ENCODE measurements around the gene FLRT2.

The FLRT2 gene

DNA sequence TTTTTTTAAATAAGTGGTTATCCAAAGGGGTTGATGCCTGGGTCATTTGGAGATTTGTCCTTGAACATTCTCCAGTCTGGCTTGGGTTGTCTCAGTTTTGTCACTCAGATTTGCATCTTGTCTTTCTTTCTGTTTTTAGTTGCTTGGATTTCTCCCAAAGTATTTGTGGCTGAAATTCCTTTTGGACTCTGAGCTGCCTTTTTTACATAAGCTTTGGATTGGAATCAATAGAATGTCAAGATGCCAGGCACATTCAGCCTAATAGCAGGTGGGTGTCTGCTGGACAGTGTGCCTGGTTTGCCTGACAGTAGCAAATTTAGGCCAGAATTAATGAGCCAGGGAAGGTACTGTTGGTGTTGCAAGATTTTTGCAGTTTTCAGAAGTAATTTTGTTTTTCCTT is 50.0 kb downstream of the FLRT2 start:
- no peaks in the 10 kb centered on the region for H3K36me3 ChIP-seq (ENCODE audit: control insufficient read depth, insufficient read depth, low read length, severe bottlenecking)
- H3K4me3 ChIP-seq (ENCODE audit: low read length), result no peak overlapping the region
- DNase-seq (ENCODE audit: low read depth), result peak; percentile 36
- H3K9ac ChIP-seq (ENCODE audit: low read length), result no peak overlapping the region
- H3K4me1 ChIP-seq (ENCODE audit: control insufficient read depth, insufficient read depth, low read length), result peaks cover 33% of the 10 kb centered on the region
- no peaks in the 10 kb centered on the region for H3K9me3 ChIP-seq (ENCODE audit: control insufficient read depth, low read length)
- no peaks in the 10 kb centered on the region for H3K27me3 ChIP-seq (replicated peaks; ENCODE audit: control insufficient read depth, insufficient read depth, low read length)

DNA sequence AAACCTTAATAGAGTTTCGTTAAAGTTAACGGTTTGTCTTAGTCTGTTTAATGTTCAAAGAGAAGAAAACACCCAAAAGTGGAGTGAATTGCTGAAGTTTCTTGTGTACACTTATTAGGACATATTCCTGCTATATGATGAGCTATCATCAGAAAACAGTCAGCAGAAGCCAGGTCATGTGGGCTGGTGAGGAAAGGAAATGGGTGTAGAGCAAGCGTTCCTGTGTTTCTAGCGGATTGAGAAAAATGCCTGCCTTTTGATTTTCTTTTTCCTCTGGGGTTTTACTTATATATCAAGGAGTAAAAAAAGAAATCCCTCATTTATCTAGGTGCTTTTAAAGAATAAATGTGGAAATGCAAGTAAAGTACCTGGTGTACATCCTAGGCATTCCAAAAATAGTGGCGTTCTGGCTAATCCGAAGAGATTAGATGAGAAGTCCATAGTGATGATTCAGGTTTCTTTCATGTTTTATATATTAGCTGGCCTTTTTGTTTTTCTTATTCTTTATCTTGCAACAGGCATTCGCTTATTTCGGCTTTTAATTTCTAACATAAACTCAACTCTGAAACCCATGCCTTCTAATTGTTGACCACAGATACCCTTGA is 50.7 kb downstream of the FLRT2 start:
- H3K4me3 ChIP-seq (ENCODE audit: low read length), result no peak overlapping the region
- DNase-seq (ENCODE audit: low read depth), result peak; percentile 55
- no peaks in the 10 kb centered on the region for H3K36me3 ChIP-seq (ENCODE audit: control insufficient read depth, insufficient read depth, low read length, severe bottlenecking)
- no peak overlapping the region for H3K9ac ChIP-seq (ENCODE audit: low read length)
- no peaks in the 10 kb centered on the region for H3K27me3 ChIP-seq (replicated peaks; ENCODE audit: control insufficient read depth, insufficient read depth, low read length)
- H3K9me3 ChIP-seq (ENCODE audit: control insufficient read depth, low read length), result no peaks in the 10 kb centered on the region
- H3K4me1 ChIP-seq (ENCODE audit: control insufficient read depth, insufficient read depth, low read length), result peaks cover 27% of the 10 kb centered on the region

DNA sequence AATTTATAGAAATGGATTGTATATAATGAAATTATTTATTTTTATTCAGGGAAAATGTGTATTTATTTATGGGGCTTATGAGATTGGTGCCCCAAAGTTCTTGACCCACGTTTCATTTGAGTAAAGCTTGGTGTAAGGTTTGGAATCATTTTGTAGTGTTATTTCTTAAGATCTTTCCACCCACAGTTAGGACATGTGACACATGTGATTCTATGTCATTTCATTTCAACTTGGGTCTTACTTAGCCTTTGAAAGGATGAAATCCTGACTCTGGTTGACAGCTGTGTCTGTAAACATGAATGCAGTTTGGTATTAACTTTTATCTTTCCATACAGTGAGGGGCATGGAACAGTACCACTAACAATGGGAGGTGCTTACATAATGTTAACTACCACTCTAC is 51.7 kb downstream of the FLRT2 start:
- Histone ChIP-seq H3K4me1 (ENCODE audit: control insufficient read depth, insufficient read depth, low read length) (peaks cover 16% of the 10 kb centered on the region), H3K4me3 (ENCODE audit: low read length) (no peak overlapping the region)
- DNase-seq (ENCODE audit: low read depth), result no peak

DNA sequence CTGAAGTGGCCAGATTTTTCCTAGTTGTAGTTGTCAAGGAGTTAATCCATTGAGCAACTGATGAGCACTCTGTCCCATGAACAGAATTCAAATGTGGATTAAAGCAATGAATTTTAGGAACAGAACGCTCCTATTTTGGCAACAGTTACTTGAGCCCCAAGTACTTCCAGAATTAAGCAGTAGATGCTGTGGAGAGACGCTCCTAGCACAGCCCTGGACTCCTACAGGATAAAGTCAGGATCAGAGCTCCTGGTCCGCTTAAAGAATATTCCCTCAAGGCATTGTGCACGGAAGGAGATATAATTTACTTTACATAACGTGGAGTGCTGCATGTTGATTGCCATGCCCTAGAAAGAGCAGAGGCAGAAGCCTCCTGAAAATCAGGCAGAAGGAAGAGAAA is 53.4 kb downstream of the FLRT2 start:
- Histone ChIP-seq H3K4me3 (ENCODE audit: low read length) (peak overlapping the region; percentile 72), H3K4me1 (ENCODE audit: control insufficient read depth, insufficient read depth, low read length) (peaks cover 23% of the 10 kb centered on the region), H3K9me3 (ENCODE audit: control insufficient read depth, low read length) (no peaks in the 10 kb centered on the region), H3K9ac (ENCODE audit: low read length) (peak overlapping the region; percentile 24), H3K27me3 (replicated peaks; ENCODE audit: control insufficient read depth, insufficient read depth, low read length) (no peaks in the 10 kb centered on the region), H3K36me3 (ENCODE audit: control insufficient read depth, insufficient read depth, low read length, severe bottlenecking) (no peaks in the 10 kb centered on the region)
- DNase-seq (ENCODE audit: low read depth), result no peak

More for the DNA sequence above, 51.7 kb downstream of the FLRT2 start:
- Histone ChIP-seq H3K9me3 (ENCODE audit: control insufficient read depth, low read length) (no peaks in the 10 kb centered on the region), H3K36me3 (ENCODE audit: control insufficient read depth, insufficient read depth, low read length, severe bottlenecking) (no peaks in the 10 kb centered on the region), H3K27me3 (replicated peaks; ENCODE audit: control insufficient read depth, insufficient read depth, low read length) (no peaks in the 10 kb centered on the region), H3K9ac (ENCODE audit: low read length) (no peak overlapping the region)

DNA sequence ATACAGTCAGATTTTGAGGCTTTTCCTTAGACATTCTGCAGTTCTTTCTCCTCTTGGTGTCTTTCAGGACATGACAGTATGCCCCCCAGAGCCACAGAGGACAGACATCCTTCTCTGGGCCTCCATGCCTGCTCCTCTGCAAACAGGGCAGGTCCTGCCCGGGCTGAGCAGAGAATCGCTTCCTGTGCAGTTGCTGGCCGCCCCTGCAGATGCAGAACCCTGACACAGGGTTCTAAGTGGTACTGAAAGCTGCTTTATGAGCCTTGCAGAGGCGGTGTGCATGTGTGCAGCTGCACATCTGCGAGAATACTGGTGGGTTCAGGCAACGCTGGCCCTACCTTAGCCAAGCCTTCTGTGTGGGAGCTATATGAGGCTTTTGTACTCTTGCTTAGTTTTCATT is 54.5 kb downstream of the FLRT2 start:
- DNase-seq (ENCODE audit: low read depth), result no peak
- peaks cover 23% of the 10 kb centered on the region for H3K4me1 ChIP-seq (ENCODE audit: control insufficient read depth, insufficient read depth, low read length)
- no peak overlapping the region for H3K9ac ChIP-seq (ENCODE audit: low read length)
- no peaks in the 10 kb centered on the region for H3K9me3 ChIP-seq (ENCODE audit: control insufficient read depth, low read length)
- H3K27me3 ChIP-seq (replicated peaks; ENCODE audit: control insufficient read depth, insufficient read depth, low read length), result no peaks in the 10 kb centered on the region
- no peaks in the 10 kb centered on the region for H3K36me3 ChIP-seq (ENCODE audit: control insufficient read depth, insufficient read depth, low read length, severe bottlenecking)
- H3K4me3 ChIP-seq (ENCODE audit: low read length), result no peak overlapping the region

DNA sequence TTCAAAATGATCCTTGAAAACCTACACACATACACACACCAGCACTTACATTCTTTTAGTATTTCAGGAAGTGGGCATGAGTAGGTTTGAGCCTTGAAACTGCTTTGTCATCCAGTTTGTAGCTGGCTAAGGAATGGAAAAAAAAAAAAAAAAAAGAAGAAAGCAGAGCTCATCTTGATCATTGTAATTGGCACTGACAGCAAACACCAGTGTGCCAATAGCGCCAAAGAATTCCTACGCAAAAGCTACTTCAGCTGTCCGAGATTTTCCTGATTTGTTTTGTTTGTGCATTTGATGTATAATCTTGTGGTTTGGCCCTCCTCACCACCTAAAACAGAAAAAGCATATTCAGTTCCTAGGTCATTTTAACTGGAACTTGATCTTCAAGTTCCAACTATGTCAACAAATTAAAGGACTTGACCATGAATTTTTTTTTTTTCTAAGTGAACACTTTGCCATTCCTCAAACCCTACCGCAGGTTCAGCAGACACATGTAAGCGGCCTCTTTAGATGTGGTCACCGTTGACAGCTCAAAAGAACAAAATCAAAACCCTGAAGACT is 57.3 kb downstream of the FLRT2 start:
- H3K9me3 ChIP-seq (ENCODE audit: control insufficient read depth, low read length), result no peaks in the 10 kb centered on the region
- no peaks in the 10 kb centered on the region for H3K36me3 ChIP-seq (ENCODE audit: control insufficient read depth, insufficient read depth, low read length, severe bottlenecking)
- peak; percentile 93 for DNase-seq (ENCODE audit: low read depth)

DNA sequence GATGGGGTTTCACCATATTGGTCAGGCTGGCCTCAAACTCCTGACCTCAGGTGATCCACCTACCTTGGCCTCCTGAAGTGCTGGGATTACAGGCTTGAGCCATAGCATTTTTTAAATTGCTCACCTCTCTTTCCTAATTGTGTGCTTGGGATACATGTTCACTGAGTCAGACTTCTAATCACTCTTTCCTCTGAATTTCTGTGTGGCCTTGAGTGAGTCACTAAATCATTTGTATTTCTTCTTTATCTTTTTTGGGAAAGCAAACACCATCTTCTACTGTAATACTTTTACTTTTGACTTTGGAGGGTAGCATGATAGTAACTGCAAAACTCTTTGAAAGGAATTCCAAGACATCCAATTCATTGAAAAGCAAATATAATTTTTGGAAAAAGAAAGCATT is 60.8 kb downstream of the FLRT2 start:
- H3K9ac ChIP-seq (ENCODE audit: low read length), result no peak overlapping the region
- no peaks in the 10 kb centered on the region for H3K36me3 ChIP-seq (ENCODE audit: control insufficient read depth, insufficient read depth, low read length, severe bottlenecking)
- no peaks in the 10 kb centered on the region for H3K9me3 ChIP-seq (ENCODE audit: control insufficient read depth, low read length)
- H3K4me1 ChIP-seq (ENCODE audit: control insufficient read depth, insufficient read depth, low read length), result peaks cover 9% of the 10 kb centered on the region
- no peak for DNase-seq (ENCODE audit: low read depth)
- H3K4me3 ChIP-seq (ENCODE audit: low read length), result no peak overlapping the region
- no peaks in the 10 kb centered on the region for H3K27me3 ChIP-seq (replicated peaks; ENCODE audit: control insufficient read depth, insufficient read depth, low read length)

More for the DNA sequence above, 57.3 kb downstream of the FLRT2 start:
- Histone ChIP-seq H3K9ac (ENCODE audit: low read length) (no peak overlapping the region), H3K4me3 (ENCODE audit: low read length) (no peak overlapping the region), H3K4me1 (ENCODE audit: control insufficient read depth, insufficient read depth, low read length) (peaks cover 25% of the 10 kb centered on the region), H3K27me3 (replicated peaks; ENCODE audit: control insufficient read depth, insufficient read depth, low read length) (no peaks in the 10 kb centered on the region)

DNA sequence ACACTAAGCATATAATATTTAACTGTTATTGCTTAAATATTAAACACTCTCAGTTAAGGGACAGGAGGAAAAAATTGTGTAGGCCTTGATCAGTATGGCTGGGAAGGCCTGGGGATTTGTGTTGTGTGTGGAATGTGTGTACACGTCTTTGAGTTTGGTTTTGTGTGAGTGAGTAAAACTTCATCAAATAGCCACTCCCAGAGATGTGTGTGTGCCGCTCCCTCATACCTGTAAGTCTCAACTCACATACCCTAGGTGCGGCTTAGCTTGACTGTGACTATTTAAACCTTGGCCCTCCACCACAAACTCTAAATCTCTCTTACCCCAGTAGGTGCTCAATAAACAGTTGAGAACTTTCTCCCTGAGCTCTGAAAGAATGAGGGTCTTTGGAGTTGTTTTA is 64.3 kb downstream of the FLRT2 start:
- no peaks in the 10 kb centered on the region for H3K36me3 ChIP-seq (ENCODE audit: control insufficient read depth, insufficient read depth, low read length, severe bottlenecking)
- peaks cover 3% of the 10 kb centered on the region for H3K4me1 ChIP-seq (ENCODE audit: control insufficient read depth, insufficient read depth, low read length)
- no peak overlapping the region for H3K9ac ChIP-seq (ENCODE audit: low read length)
- DNase-seq (ENCODE audit: low read depth), result no peak
- no peak overlapping the region for H3K4me3 ChIP-seq (ENCODE audit: low read length)
- H3K9me3 ChIP-seq (ENCODE audit: control insufficient read depth, low read length), result no peaks in the 10 kb centered on the region
- H3K27me3 ChIP-seq (replicated peaks; ENCODE audit: control insufficient read depth, insufficient read depth, low read length), result no peaks in the 10 kb centered on the region

DNA sequence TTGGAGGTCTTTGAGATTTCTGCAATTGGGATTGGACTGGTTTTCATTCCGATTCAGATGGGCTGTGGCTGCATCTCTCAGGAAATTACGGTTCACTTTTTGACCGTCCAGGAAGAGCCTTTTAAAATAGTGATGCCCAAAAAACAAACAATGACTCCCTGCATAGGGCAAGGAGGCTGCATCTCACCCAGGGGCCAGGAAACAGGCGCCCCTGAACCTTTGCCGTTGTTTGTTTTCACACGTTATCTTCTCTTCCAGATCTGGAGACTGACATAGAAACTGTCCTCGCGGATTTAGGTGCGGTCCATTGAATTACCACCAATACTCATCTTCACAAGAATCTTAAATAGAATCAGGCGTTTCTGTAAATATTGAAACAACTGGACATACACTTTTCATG is 66.0 kb downstream of the FLRT2 start:
- peaks cover under 1% of the 10 kb centered on the region for H3K4me1 ChIP-seq (ENCODE audit: control insufficient read depth, insufficient read depth, low read length)
- no peak overlapping the region for H3K4me3 ChIP-seq (ENCODE audit: low read length)
- no peaks in the 10 kb centered on the region for H3K9me3 ChIP-seq (ENCODE audit: control insufficient read depth, low read length)
- no peak overlapping the region for H3K9ac ChIP-seq (ENCODE audit: low read length)
- no peaks in the 10 kb centered on the region for H3K36me3 ChIP-seq (ENCODE audit: control insufficient read depth, insufficient read depth, low read length, severe bottlenecking)
- no peak for DNase-seq (ENCODE audit: low read depth)
- no peaks in the 10 kb centered on the region for H3K27me3 ChIP-seq (replicated peaks; ENCODE audit: control insufficient read depth, insufficient read depth, low read length)

DNA sequence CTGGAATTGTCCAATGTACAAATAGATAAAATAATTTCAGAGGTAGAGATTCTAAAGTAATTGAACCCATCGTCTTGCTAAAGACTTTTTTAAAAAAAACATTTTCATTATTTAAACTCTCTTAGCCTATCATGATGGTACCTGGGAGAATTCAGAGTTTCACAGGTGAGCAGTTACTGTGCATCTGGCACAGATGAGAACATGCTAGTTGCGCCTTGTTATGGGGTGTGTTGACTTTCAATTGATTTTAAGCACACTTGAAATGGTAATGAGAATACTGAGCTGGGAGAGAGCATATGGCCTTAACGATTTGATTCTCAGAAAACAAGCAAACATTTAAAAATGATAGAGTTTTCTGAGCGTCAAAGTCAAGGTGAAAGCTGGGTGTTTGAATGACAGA is 66.6 kb downstream of the FLRT2 start:
- Histone ChIP-seq H3K9ac (ENCODE audit: low read length) (no peak overlapping the region), H3K4me3 (ENCODE audit: low read length) (no peak overlapping the region), H3K4me1 (ENCODE audit: control insufficient read depth, insufficient read depth, low read length) (no peaks in the 10 kb centered on the region), H3K27me3 (replicated peaks; ENCODE audit: control insufficient read depth, insufficient read depth, low read length) (no peaks in the 10 kb centered on the region), H3K9me3 (ENCODE audit: control insufficient read depth, low read length) (no peaks in the 10 kb centered on the region), H3K36me3 (ENCODE audit: control insufficient read depth, insufficient read depth, low read length, severe bottlenecking) (no peaks in the 10 kb centered on the region)
- no peak for DNase-seq (ENCODE audit: low read depth)

DNA sequence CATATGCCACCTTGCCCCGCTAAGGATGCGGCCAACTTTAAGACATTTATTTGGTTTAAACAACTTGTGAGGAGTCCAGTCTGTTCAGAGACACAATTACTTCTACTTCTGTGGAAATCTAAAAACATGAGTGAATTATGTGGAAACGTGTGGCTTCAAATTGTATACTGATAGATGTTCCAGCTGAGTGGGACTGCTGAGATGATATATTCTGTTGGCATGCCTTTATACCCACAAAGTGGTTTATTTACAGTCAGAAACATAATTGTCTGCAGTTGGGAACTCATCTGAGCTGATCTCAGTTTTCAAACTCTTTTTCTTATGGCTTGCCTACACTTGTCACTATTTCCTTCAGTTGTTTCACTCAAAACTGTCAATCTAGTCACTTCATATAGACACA is 67.8 kb downstream of the FLRT2 start:
- no peak overlapping the region for H3K4me3 ChIP-seq (ENCODE audit: low read length)
- H3K9me3 ChIP-seq (ENCODE audit: control insufficient read depth, low read length), result no peaks in the 10 kb centered on the region
- peak; percentile 30 for DNase-seq (ENCODE audit: low read depth)
- no peak overlapping the region for H3K9ac ChIP-seq (ENCODE audit: low read length)
- H3K27me3 ChIP-seq (replicated peaks; ENCODE audit: control insufficient read depth, insufficient read depth, low read length), result no peaks in the 10 kb centered on the region
- no peaks in the 10 kb centered on the region for H3K4me1 ChIP-seq (ENCODE audit: control insufficient read depth, insufficient read depth, low read length)
- H3K36me3 ChIP-seq (ENCODE audit: control insufficient read depth, insufficient read depth, low read length, severe bottlenecking), result no peaks in the 10 kb centered on the region

DNA sequence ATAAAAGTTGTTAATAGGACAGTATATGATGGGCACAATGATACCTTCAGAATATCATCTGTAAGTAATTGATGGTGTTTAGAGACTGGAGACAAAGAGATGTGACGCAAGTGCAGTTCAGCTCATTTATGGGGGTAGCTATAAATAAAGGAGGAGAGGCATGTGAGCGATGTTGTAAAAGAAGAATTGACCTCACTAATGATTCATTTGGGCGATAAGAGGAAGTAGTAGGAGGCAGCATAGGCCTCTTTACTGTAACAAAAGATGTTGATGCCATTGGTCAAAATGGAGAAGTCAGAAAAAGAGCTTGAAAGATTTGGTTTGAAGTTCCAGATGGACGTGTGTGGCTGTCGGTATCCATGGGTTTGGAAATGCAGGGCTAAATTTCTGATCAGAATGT is 70.0 kb downstream of the FLRT2 start:
- Histone ChIP-seq H3K4me3 (ENCODE audit: low read length) (no peak overlapping the region), H3K9me3 (ENCODE audit: control insufficient read depth, low read length) (no peaks in the 10 kb centered on the region), H3K4me1 (ENCODE audit: control insufficient read depth, insufficient read depth, low read length) (no peaks in the 10 kb centered on the region), H3K36me3 (ENCODE audit: control insufficient read depth, insufficient read depth, low read length, severe bottlenecking) (no peaks in the 10 kb centered on the region), H3K27me3 (replicated peaks; ENCODE audit: control insufficient read depth, insufficient read depth, low read length) (no peaks in the 10 kb centered on the region), H3K9ac (ENCODE audit: low read length) (no peak overlapping the region)
- DNase-seq (ENCODE audit: low read depth), result no peak

Measured in adipocyte (in vitro differentiated cells).